ENCODE data around the gene COIL. TPM values are rescaled to one million over a fixed set of nuclear protein-coding genes. Genes with fewer than 3 reads are reported as not detected.

The COIL gene
- total and polyA plus RNA-seq, 9 of the 15 experiments (the other 6 are each of a cell fraction or from before 2014, with no cell fraction given) = 23.9 to 41.3 (median 28.7) TPM

GRCh38 chr17:56913867-56914580 lies 46.8 kb downstream of the COIL start, which contains the start of gene TRIM25 (continued):
- TF ChIP-seq MGA (IDR thresholded peaks at IDR 0.05) = peak; percentile 19; the same call in 1 of the 2 replicates
- TF ChIP-seq DEAF1 (CRISPR knock-in tag; IDR thresholded peaks at IDR 0.05) = peak; percentile 28; the same call in 1 of the 2 replicates
- TF ChIP-seq GMEB1 (CRISPR knock-in tag; IDR thresholded peaks at IDR 0.05) = peak; percentile 38; the same call in 1 of the 2 replicates
- peak; percentile 74 to 80; a peak in 3 of 4 replicates for TF ChIP-seq MNT (conservative IDR thresholded peaks at IDR 0.05)
- 0 out of 4 replicates have a peak, but pooled peaks of 1 of the 2 experiments have one; percentile 33 for TF ChIP-seq FOXK2 (conservative IDR thresholded peaks at IDR 0.05 in 1 of 2, IDR thresholded peaks at IDR 0.05 in 1 of 2; ENCODE audit: low read depth in 2 of 2)
- no peak for TF ChIP-seq ZBTB1 (CRISPR knock-in tag; IDR thresholded peaks at IDR 0.05; ENCODE audit: borderline replicate concordance, low read depth)
- peak; percentile 78; the same call in 1 of the 2 replicates for TF ChIP-seq ZNF232 (CRISPR knock-in tag; IDR thresholded peaks at IDR 0.05)
- peak; percentile 68 for TF ChIP-seq CBFA2T2 (conservative IDR thresholded peaks at IDR 0.05)
- peak; percentile 86 for TF ChIP-seq MYNN (IDR thresholded peaks at IDR 0.05)
- no peak for TF ChIP-seq MYNN (CRISPR knock-in tag; IDR thresholded peaks at IDR 0.05)
